ENCODE results near the gene ANKRA2. TPM values are rescaled to one million over a fixed set of nuclear protein-coding genes. Genes with fewer than 3 reads are reported as not detected.
A peak's percentile ranks its signal among the peaks of the same experiment; 100 is the strongest.

Gene ANKRA2
- total RNA-seq, 2 donors from 2014 or later, result 14.2 to 20.5 TPM

GRCh38 chr5:73587923-73588322 lies 22.5 kb upstream of the ANKRA2 start:
- no peak for DNase-seq
- Mint-ChIP-seq H3K4me1 (no peaks in the 10 kb centered on the region), H3K9me3 (no peaks in the 10 kb centered on the region), H3K36me3 (ENCODE audit: low read depth) (no peaks in the 10 kb centered on the region), H3K4me3 (no peak overlapping the region), H3K27ac (no peak overlapping the region), H3K27me3 (ENCODE audit: insufficient read depth) (no peaks in the 10 kb centered on the region)
- no peak for TF ChIP-seq CTCF (conservative IDR thresholded peaks at IDR 0.05)
- whole genome bisulfite sequencing, 2 experiments (ENCODE audit: insufficient coverage in 1 of 2, insufficient read length in 1 of 2), result 90% methylated on average over 1 of the region's 1 CpG; no CpG with 5 or more reads in 1 of the 2 experiments
- Histone ChIP-seq H3K27ac (ENCODE audit: low read depth, low read length) (no peak overlapping the region), H3K9me3 (ENCODE audit: control insufficient read depth, low read length) (no peaks in the 10 kb centered on the region), H3K4me1 (ENCODE audit: control insufficient read depth, insufficient read depth, low read length) (no peaks in the 10 kb centered on the region), H3K4me3 (ENCODE audit: low read length) (no peak overlapping the region), H3K27me3 (ENCODE audit: control insufficient read depth, insufficient read depth, low read length, poor library complexity, severe bottlenecking) (no peaks in the 10 kb centered on the region), H3K36me3 (ENCODE audit: control insufficient read depth, insufficient read depth, low read length) (no peaks in the 10 kb centered on the region), H3K9ac (ENCODE audit: extremely low read depth, low read length, poor library complexity, severe bottlenecking) (no peak overlapping the region)

- no peaks in the 10 kb centered on the region for H3K27me3 ChIP-seq (ENCODE audit: control insufficient read depth, insufficient read depth, low read length, poor library complexity, severe bottlenecking)
- no peak overlapping the region for H3K9ac ChIP-seq (ENCODE audit: extremely low read depth, low read length, poor library complexity, severe bottlenecking)
- DNase-seq, result no peak
- H3K27me3 Mint-ChIP-seq (ENCODE audit: insufficient read depth), result no peaks in the 10 kb centered on the region
- peaks cover 6% of the 10 kb centered on the region for H3K4me1 Mint-ChIP-seq
- H3K4me3 ChIP-seq (ENCODE audit: low read length), result no peak overlapping the region
- H3K27ac ChIP-seq (ENCODE audit: low read depth, low read length), result no peak overlapping the region
- no peak overlapping the region for H3K27ac Mint-ChIP-seq
- WGBS, 2 experiments (ENCODE audit: insufficient coverage in 1 of 2, insufficient read length in 1 of 2), result 0 to 61% methylated on average over 1 to 3 of the region's 3 CpGs
- H3K36me3 ChIP-seq (ENCODE audit: control insufficient read depth, insufficient read depth, low read length), result peaks cover 40% of the 10 kb centered on the region
- H3K9me3 ChIP-seq (ENCODE audit: control insufficient read depth, low read length), result no peaks in the 10 kb centered on the region
- H3K4me1 ChIP-seq (ENCODE audit: control insufficient read depth, insufficient read depth, low read length), result no peaks in the 10 kb centered on the region
- TF ChIP-seq CTCF (conservative IDR thresholded peaks at IDR 0.05), result no peak
- H3K9me3 Mint-ChIP-seq, result no peaks in the 10 kb centered on the region
- H3K36me3 Mint-ChIP-seq (ENCODE audit: low read depth), result peaks cover 33% of the 10 kb centered on the region
- H3K4me3 Mint-ChIP-seq, result no peak overlapping the region
These were observed 17.1 kb upstream of the ANKRA2 start for GRCh38 chr5:73582285-73583145.

GRCh38 chr5:73565969-73566547 lies 619 bp upstream of the ANKRA2 start:
- Mint-ChIP-seq H3K9me3 (no peaks in the 10 kb centered on the region), H3K27ac (peak overlapping the region; percentile 97), H3K36me3 (ENCODE audit: low read depth) (peaks cover 29% of the 10 kb centered on the region), H3K27me3 (ENCODE audit: insufficient read depth) (no peaks in the 10 kb centered on the region), H3K4me3 (peak overlapping the region; percentile 80), H3K4me1 (peaks cover 13% of the 10 kb centered on the region)
- Histone ChIP-seq H3K9me3 (ENCODE audit: control insufficient read depth, low read length) (no peaks in the 10 kb centered on the region), H3K4me1 (ENCODE audit: control insufficient read depth, insufficient read depth, low read length) (no peaks in the 10 kb centered on the region), H3K27ac (ENCODE audit: low read depth, low read length) (peak overlapping the region; percentile 12), H3K27me3 (ENCODE audit: control insufficient read depth, insufficient read depth, low read length, poor library complexity, severe bottlenecking) (no peaks in the 10 kb centered on the region), H3K9ac (ENCODE audit: extremely low read depth, low read length, poor library complexity, severe bottlenecking) (peak overlapping the region; percentile 96), H3K4me3 (ENCODE audit: low read length) (peak overlapping the region; percentile 96), H3K36me3 (ENCODE audit: control insufficient read depth, insufficient read depth, low read length) (peaks cover 22% of the 10 kb centered on the region)
- no peak for TF ChIP-seq CTCF (conservative IDR thresholded peaks at IDR 0.05)
- WGBS, 2 experiments (ENCODE audit: insufficient coverage in 1 of 2, insufficient read length in 1 of 2), result 0 to 9% methylated on average over 5 to 8 of the region's 8 CpGs
- no peak for DNase-seq
